Common myeloid progenitor, CD34-positive (primary cell): ENCODE data around the gene SLC35E3.
"Not testable (repeated sequence)": the region's sequence is repeated elsewhere in the genome, so short reads cannot be mapped to it uniquely, and the experiment has no call there.

ENCODE experiments used
- CTCF ChIA-PET: fragments of 350-600 bp; sonication (Branson Sonifier 250); formaldehyde crosslinking; loops from one replicate; lab custom pipeline; 2021; ENCODE audit warnings: antibody characterized with exemption; lab: Charles Lee
- POLR2A ChIA-PET: fragments of 350-600 bp; sonication (Branson Sonifier 250); formaldehyde crosslinking; loops from one replicate; lab custom pipeline; 2021; ENCODE audit warnings: antibody characterized with exemption; lab: Charles Lee
- DNase-seq, 3 donors: peaks; one replicate each; pipeline versions ENCODE4 v3.0.0 to v3.0.0-alpha.2; 2013
- H3K27ac ChIP-seq, 2 experiments: 1 replicate in 1 of 2; 2 replicates in 1 of 2; pipeline ENCODE4 v1.7.0; 2013; ENCODE audit warnings: inconsistent platforms in 2 of 2, low read length in 2 of 2, mild to moderate bottlenecking in 2 of 2, low read depth in 1 of 2, moderate library complexity in 1 of 2; ENCODE audit not compliant: severe bottlenecking in 2 of 2, insufficient read depth in 1 of 2, poor library complexity in 1 of 2
- H3K27me3 ChIP-seq, 5 experiments: replicated peaks in 2 of 5; 1 replicate in 3 of 5; 2 replicates in 2 of 5; pipeline versions ENCODE4 v1.6.1 to v1.7.0; 2013; ENCODE audit warnings: low read length in 4 of 5, mild to moderate bottlenecking in 2 of 5, moderate library complexity in 2 of 5, inconsistent platforms in 1 of 5; ENCODE audit not compliant: insufficient read depth in 5 of 5, control insufficient read depth in 4 of 5
- H3K36me3 ChIP-seq, 4 experiments: 1 replicate in 2 of 4; 2 replicates in 2 of 4; pipeline versions ENCODE4 v1.6.1 to v1.7.0; 2013; ENCODE audit warnings: low read length in 3 of 4, control low read depth in 1 of 4, mild to moderate bottlenecking in 1 of 4; ENCODE audit not compliant: control insufficient read depth in 4 of 4, insufficient read depth in 4 of 4
- H3K4me1 ChIP-seq, 4 experiments: 1 replicate in 3 of 4; 2 replicates in 1 of 4; pipeline versions ENCODE4 v1.6.1 to v1.7.1; 2013; ENCODE audit warnings: low read length in 3 of 4, mild to moderate bottlenecking in 3 of 4, control low read depth in 1 of 4, inconsistent platforms in 1 of 4, moderate library complexity in 1 of 4; ENCODE audit not compliant: control insufficient read depth in 4 of 4, insufficient read depth in 4 of 4; ENCODE audit errors: control extremely low read depth in 1 of 4
- H3K4me3 ChIP-seq, 7 experiments: 1 replicate in 4 of 7; 2 replicates in 3 of 7; pipeline versions ENCODE4 v1.5.1 to v1.7.0; 2013; ENCODE audit warnings: mild to moderate bottlenecking in 7 of 7, low read length in 6 of 7, moderate library complexity in 6 of 7, inconsistent platforms in 2 of 7, low read depth in 2 of 7, control low read depth in 1 of 7; ENCODE audit not compliant: insufficient read depth in 4 of 7, control insufficient read depth in 1 of 7; ENCODE audit errors: extremely low read depth in 1 of 7
- H3K9me3 ChIP-seq, 5 experiments: 1 replicate in 4 of 5; 2 replicates in 1 of 5; pipeline versions ENCODE4 v1.6.1 to v1.7.1; 2013; ENCODE audit warnings: low read length in 4 of 5, mild to moderate bottlenecking in 2 of 5, inconsistent platforms in 1 of 5, low read depth in 1 of 5, moderate library complexity in 1 of 5; ENCODE audit not compliant: control insufficient read depth in 4 of 5, insufficient read depth in 2 of 5; ENCODE audit errors: control extremely low read depth in 1 of 5
- WGBS: methylation state at CpG from one replicate; pipeline ENCODE4 v1.1.5; 2013; ENCODE audit not compliant: insufficient coverage; 5-methylcytosine and 5-hydroxymethylcytosine counted together

Gene SLC35E3

DNA sequence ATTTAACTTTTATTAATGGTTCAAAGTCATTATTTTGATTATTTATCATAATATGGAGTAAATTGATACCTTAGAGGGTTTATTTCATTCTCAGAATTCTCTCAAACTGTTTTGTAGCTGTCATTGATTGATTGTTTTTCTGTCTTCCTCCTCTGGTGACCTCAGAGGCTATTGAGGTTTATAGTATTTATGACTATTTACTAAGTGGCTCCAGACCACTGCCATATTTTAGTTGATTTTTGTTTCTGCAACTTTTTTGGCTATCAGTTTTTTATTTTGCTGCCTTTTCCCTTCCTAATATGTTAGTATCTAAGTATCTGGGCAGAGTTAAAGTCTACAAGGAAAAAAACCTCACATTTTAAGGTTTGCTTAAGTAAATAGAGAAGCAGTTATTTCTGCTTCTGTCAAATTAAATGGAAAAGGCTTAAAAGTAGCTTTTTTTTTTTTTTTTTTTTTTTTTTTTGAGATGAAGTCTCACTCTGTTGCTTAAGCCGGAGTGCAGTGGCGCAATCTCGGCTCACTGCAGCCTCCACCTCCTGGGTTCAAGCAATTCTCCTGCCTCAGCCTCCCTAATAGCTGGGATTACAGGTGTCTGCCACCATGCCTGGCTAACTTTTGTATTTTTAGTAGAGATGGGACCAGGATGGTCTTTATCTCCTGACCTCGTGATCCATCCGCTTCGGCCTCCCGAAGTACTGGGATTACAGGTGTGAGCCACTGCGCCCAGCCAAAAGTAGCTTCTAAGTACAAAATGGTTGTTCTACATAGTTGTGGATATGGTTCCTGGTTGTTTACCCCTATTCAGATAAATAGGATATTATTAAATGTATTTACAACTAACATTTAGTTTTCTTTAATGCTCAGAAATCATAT is 70.2 kb downstream of the SLC35E3 start:
- Histone ChIP-seq H3K27ac (peak overlapping the region in 1 of 2 experiments; percentile 4), H3K4me3 (no peak overlapping the region), H3K4me1 (peaks cover 0 to 3% (median 0%) of the 10 kb centered on the region in 4 experiments), H3K27me3 (no peaks in the 10 kb centered on the region), H3K36me3 (peaks cover 18 to 76% (median 47%) of the 10 kb centered on the region in 4 experiments), H3K9me3 (no peaks in the 10 kb centered on the region)
- WGBS, result 100% methylated on average over 6 of the region's 8 CpGs
- CTCF ChIA-PET, result interaction anchor here (1.9 to 4.3 kb wide), 2 partner anchors 8 to 15 kb away, joined by 8 to 30 read pairs; partner anchors contain the start of gene MDM2
- POLR2A ChIA-PET, result no interaction called here
- no peak for DNase-seq

DNA sequence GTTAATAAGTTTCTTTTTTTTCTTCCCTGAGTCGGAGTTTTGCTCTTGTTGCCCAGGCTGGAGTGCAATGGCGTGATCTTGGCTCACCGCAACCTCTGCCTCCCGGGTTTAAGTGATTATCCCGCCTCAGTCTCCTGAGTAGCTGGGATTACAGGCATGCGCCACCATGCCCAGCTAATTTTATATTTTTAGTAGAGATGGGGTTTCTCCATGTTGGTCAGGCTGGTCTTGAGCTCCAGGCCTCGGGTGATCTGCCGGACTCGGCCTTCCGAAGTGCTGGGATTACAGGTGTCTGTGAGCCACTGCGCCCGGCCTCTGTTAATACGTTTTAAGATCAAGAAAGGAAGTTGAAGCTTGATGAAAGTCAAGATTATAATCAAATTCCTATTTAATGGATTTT is 73.5 kb downstream of the SLC35E3 start:
- H3K27ac ChIP-seq, H3K27me3 ChIP-seq, H3K4me1 ChIP-seq, POLR2A ChIA-PET, DNase-seq, H3K9me3 ChIP-seq, H3K4me3 ChIP-seq: not testable (repeated sequence)
- WGBS, result 100% methylated on average over 5 of the region's 13 CpGs
- H3K36me3 ChIP-seq, result peaks cover 24 to 77% (median 52%) of the 10 kb centered on the region in 4 experiments
- CTCF ChIA-PET, result interaction anchor here (0.6 to 4.3 kb wide), 5 partner anchors 9 to 27 kb away, joined by 3 to 30 read pairs (median 4); no protein-coding TSS in a partner anchor

DNA sequence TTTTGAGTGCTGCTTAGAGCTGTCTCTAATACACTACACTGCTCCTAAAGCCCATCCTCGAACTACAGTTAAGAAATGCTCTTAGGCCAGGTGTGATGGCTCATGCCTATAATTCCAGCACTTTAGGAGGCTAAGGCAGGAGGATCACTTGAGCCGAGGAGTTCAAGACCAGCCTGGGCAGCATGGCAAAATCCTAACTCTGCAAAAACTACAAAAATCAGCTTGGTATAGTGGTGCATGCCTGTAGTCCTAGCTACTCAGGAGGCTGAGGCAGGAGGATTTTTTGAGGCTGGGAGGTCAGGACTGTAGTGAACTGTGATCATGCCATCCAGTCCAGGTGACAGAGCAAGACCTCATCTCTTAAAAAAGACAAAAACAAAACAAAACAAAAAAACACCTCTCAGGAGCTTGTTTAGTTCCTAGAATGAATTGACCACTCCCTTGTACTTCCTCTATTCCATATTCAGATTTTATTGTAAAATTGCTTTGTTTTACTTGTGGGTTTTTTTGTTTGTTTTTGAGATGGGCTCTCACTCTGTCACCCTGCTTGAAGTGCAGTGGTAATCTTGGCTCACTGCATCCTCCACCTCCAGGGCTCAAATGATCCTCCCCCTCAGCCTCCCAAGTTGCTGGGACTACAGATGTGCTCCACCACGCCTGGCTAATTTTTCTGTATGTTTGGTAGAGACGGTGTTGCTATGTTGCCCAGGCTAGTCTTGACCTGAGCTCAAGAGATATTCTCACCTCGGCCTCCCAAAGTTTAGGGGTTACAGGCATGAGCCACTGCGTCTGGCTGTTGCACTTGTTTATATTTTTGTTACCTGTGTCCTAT is 75.6 kb downstream of the SLC35E3 start:
- Histone ChIP-seq H3K27me3 (no peaks in the 10 kb centered on the region), H3K4me3 (no peak overlapping the region), H3K4me1 (no peaks in the 10 kb centered on the region), H3K36me3 (peaks cover 16 to 77% (median 52%) of the 10 kb centered on the region in 4 experiments), H3K9me3 (no peaks in the 10 kb centered on the region), H3K27ac (no peak overlapping the region)
- 100% methylated on average over 3 of the region's 6 CpGs for WGBS
- peak in 1 of 3 donors; percentile 3 for DNase-seq
- POLR2A ChIA-PET, result interaction anchor here (0.5 kb wide), 1 partner anchor 68 kb away, joined by 3 read pairs; no protein-coding TSS in a partner anchor
- CTCF ChIA-PET, result interaction anchor here (0.8 to 1.4 kb wide), 3 partner anchors 9 to 10 kb away, joined by 3 to 6 read pairs (median 5); no protein-coding TSS in a partner anchor

DNA sequence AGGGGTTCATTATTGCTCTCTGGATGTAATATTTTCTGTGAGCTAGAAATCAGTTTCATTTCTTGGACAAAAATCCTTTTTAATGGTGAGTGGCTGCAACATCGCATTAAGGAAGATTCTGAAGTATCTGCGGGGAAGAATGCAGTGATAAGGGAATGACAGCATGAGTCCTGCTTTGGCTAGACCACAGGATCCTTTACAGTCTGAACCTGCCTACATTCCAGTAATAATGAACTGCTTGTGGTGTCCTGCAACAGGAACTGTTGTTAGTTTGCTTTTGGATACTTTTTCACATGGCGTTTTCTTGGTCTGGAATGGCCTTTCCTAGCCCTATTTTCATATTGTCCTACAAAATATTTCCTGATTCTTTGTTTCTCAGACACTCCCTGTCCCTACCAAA is 77.7 kb downstream of the SLC35E3 start:
- no peaks in the 10 kb centered on the region for H3K4me1 ChIP-seq
- WGBS, result 100% methylated on average over 3 of the region's 3 CpGs
- no peaks in the 10 kb centered on the region for H3K27me3 ChIP-seq
- no peak overlapping the region for H3K4me3 ChIP-seq
- POLR2A ChIA-PET, result no interaction called here
- CTCF ChIA-PET, result interaction anchor here (1.2 kb wide), 1 partner anchor 19 kb away, joined by 3 read pairs; no protein-coding TSS in a partner anchor
- H3K9me3 ChIP-seq, result no peaks in the 10 kb centered on the region
- no peak overlapping the region for H3K27ac ChIP-seq
- H3K36me3 ChIP-seq, result peaks cover 18 to 80% (median 51%) of the 10 kb centered on the region in 4 experiments
- DNase-seq, result no peak

DNA sequence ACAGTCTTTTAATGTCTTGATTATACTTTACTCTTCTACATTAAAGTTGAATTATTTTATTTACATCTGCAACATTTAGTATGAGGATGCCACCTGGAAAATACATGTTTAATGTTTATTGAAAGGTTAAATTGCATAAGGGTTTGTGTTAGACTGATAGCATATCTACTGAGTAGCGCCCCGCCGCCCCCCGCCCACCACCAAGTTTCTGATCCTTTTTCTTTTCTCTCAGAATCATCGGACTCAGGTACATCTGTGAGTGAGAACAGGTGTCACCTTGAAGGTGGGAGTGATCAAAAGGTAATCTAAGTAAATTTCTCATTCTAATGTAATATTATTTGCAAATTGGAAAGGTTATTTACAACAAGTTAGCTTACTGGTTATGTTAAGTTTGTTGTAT is 78.2 kb downstream of the SLC35E3 start:
- ChIA-PET CTCF (interaction anchor here (1.2 kb wide), 1 partner anchor 18 kb away, joined by 3 read pairs; no protein-coding TSS in a partner anchor), POLR2A (no interaction called here)
- Histone ChIP-seq H3K9me3 (no peaks in the 10 kb centered on the region), H3K4me3 (no peak overlapping the region), H3K36me3 (peaks cover 20 to 79% (median 51%) of the 10 kb centered on the region in 4 experiments), H3K27ac (peak overlapping the region in 1 of 2 experiments; percentile 22), H3K27me3 (no peaks in the 10 kb centered on the region), H3K4me1 (no peaks in the 10 kb centered on the region)
- no CpG with 5 or more reads among the region's 5 CpGs for WGBS
- no peak for DNase-seq

DNA sequence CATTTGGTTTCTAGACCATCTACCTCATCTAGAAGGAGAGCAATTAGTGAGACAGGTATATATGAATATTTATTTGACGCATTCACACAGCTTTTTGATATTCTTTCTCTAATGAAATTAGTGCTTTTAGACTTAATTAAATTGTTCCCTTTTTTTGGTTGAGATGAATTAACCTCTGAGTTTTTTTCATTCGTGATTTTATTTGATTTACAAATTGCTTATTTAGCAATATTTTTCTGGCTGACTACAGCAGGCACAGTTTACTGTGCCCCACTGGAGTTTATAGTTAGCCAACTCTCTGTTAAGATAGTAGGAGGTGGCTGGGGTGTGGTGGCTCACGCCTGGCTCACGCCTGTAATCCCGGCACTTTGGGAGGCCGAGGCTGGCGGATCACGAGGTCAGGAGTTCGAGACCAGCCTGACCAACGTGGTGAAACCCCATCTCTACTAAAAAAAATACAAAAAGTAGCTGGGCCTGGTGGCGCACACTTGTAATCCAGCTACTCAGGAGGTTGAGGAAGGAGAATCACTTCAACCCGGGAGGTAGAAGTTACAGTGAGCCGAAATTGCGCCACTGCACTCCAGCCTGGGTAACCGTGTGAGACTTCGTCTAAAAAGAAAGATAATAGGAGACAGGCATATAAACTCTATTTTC is 78.7 kb downstream of the SLC35E3 start:
- H3K27ac ChIP-seq, result peak overlapping the region in 1 of 2 experiments; percentile 22
- ChIA-PET POLR2A (no interaction called here), CTCF (interaction anchor here (1.2 kb wide), 1 partner anchor 18 kb away, joined by 3 read pairs; no protein-coding TSS in a partner anchor)
- H3K27me3 ChIP-seq, result no peaks in the 10 kb centered on the region
- WGBS, result 90% methylated on average over 2 of the region's 16 CpGs
- H3K9me3 ChIP-seq, result no peaks in the 10 kb centered on the region
- H3K4me1 ChIP-seq, result no peaks in the 10 kb centered on the region
- no peak overlapping the region for H3K4me3 ChIP-seq
- peaks cover 17 to 80% (median 51%) of the 10 kb centered on the region in 4 experiments for H3K36me3 ChIP-seq
- no peak for DNase-seq
